Keratinocyte (primary cell): ENCODE data around the gene CENPA. TPM values are rescaled to one million over a fixed set of nuclear protein-coding genes. Genes with fewer than 3 reads are reported as not detected.
A peak's percentile ranks its signal among the peaks of the same experiment; 100 is the strongest.

Experiments used
- DNase-seq: peaks from one replicate; pipeline ENCODE4 v3.0.0-alpha.2; 2011; ENCODE audit warnings: low read depth, missing footprints, low spot score
- FAIRE-seq: peaks from 2 replicates; lab custom pipeline; 2011; peaks lifted over from hg19 to GRCh38; lab: Jason Lieb, UNC
- H2AFZ ChIP-seq: 2 replicates; pipeline ENCODE4 v1.6.0; 2012; ENCODE audit warnings: low read length, control low read depth, inconsistent platforms; ENCODE audit not compliant: control insufficient read depth
- H3K27ac ChIP-seq: 2 replicates; pipeline ENCODE4 v1.5.1; 2011; ENCODE audit warnings: low read length; ENCODE audit not compliant: control insufficient read depth, insufficient read depth
- H3K27me3 ChIP-seq: 3 replicates; pipeline ENCODE4 v1.6.0; 2011; ENCODE audit warnings: low read length; ENCODE audit not compliant: control insufficient read depth, insufficient read depth; ENCODE audit errors: extremely low read depth
- H3K36me3 ChIP-seq, 2 experiments: 2 replicates in 1 of 2; 3 replicates in 1 of 2; pipeline ENCODE4 v1.5.1; 2011; ENCODE audit warnings: low read length in 2 of 2, mild to moderate bottlenecking in 1 of 2; ENCODE audit not compliant: control insufficient read depth in 2 of 2, insufficient read depth in 2 of 2; ENCODE audit errors: extremely low read depth in 1 of 2
- H3K4me1 ChIP-seq: 3 replicates; pipeline ENCODE4 v1.5.1; 2011; ENCODE audit warnings: low read length; ENCODE audit not compliant: control insufficient read depth, insufficient read depth; ENCODE audit errors: extremely low read depth
- H3K4me2 ChIP-seq: 3 replicates; pipeline ENCODE4 v1.6.0; 2011; ENCODE audit warnings: low read depth, low read length; ENCODE audit not compliant: control insufficient read depth, insufficient read depth; ENCODE audit errors: extremely low read depth
- H3K4me3 ChIP-seq, 3 experiments: fragments of 200-600 bp in 1 of 3; sonication (generic) in 1 of 3; 2 replicates in 2 of 3; 3 replicates in 1 of 3; pipeline ENCODE4 v1.5.1; 2011 to 2016; ENCODE audit warnings: low read length in 3 of 3, mild to moderate bottlenecking in 3 of 3, control low read depth in 2 of 3, inconsistent platforms in 1 of 3, low read depth in 1 of 3, mixed read lengths in 1 of 3, mixed run types in 1 of 3, moderate library complexity in 1 of 3; ENCODE audit not compliant: control insufficient read depth in 2 of 3, insufficient read depth in 2 of 3; ENCODE audit errors: extremely low read depth in 1 of 3
- H3K79me2 ChIP-seq: 2 replicates; pipeline ENCODE4 v1.6.0; 2012; ENCODE audit warnings: low read length; ENCODE audit not compliant: control insufficient read depth, insufficient read depth
- H3K9ac ChIP-seq: 3 replicates; pipeline ENCODE4 v1.6.0; 2011; ENCODE audit warnings: low read length; ENCODE audit not compliant: control insufficient read depth, insufficient read depth; ENCODE audit errors: extremely low read depth
- H3K9me1 ChIP-seq: 3 replicates; pipeline ENCODE4 v1.6.0; 2011; ENCODE audit warnings: low read length; ENCODE audit not compliant: control insufficient read depth, insufficient read depth; ENCODE audit errors: extremely low read depth
- H3K9me3 ChIP-seq: 2 replicates; pipeline ENCODE4 v1.5.1; 2012; ENCODE audit warnings: low read depth, low read length; ENCODE audit not compliant: control insufficient read depth
- H4K20me1 ChIP-seq: 3 replicates; pipeline ENCODE4 v1.6.0; 2011; ENCODE audit warnings: low read length; ENCODE audit not compliant: control insufficient read depth, insufficient read depth; ENCODE audit errors: extremely low read depth
- EZH2 ChIP-seq: IDR thresholded peaks from one replicate; pipeline ENCODE4 v1.6.1; 2012; ENCODE audit warnings: inconsistent platforms, mild to moderate bottlenecking, low read length, moderate library complexity
- dilution Hi-C: fragments of 300-500 bp; cut with MboI; formaldehyde crosslinking; loops from one replicate; pipeline ENCODE4 v1.7.0; 2020; ENCODE audit warnings: low sequenced_read_pairs; ENCODE audit not compliant: extremely low pct_ligation_motif_present
- polyA plus RNA-seq, 5 experiments: library from polyadenylated mRNA; depleted of rRNA in 3 of 5; stranded (reverse) in 3 of 5; stranded (forward) in 1 of 5; unstranded in 1 of 5; fragments of >200 nt; gene quantifications; 1 replicate in 1 of 5; 2 replicates in 3 of 5; 3 replicates in 1 of 5; pipeline versions ENCODE4 v1.2.1 to v1.2.3, GENCODE V29; 2011 to 2012; ENCODE audit warnings: missing spikeins in 2 of 5, low read depth in 1 of 5, low replicate concordance in 1 of 5
- TF ChIP-seq, protein P1 (sequence below), 3 experiments: IDR thresholded peaks in 1 of 3; conservative IDR thresholded peaks in 1 of 3; optimal IDR thresholded peaks in 1 of 3; 2 replicates in 2 of 3; 3 replicates in 1 of 3; pipeline versions ENCODE3 to v1.5.1; 2011; ENCODE audit warnings: low read length in 3 of 3, mild to moderate bottlenecking in 3 of 3, moderate library complexity in 2 of 3, control low read depth in 1 of 3, inconsistent platforms in 1 of 3; ENCODE audit not compliant: insufficient read depth in 2 of 3; ENCODE audit errors: extremely low read depth in 1 of 3

The CENPA gene
- polyA plus RNA-seq, 1 donor (not counting 4 experiments of a cell fraction or from before 2014, with no cell fraction given), result 12.4 TPM

GRCh38 chr2:26805241-26805676 is 19.4 kb downstream of the CENPA start:
- H3K4me2 ChIP-seq, result no peak overlapping the region
- no peaks in the 10 kb centered on the region for H4K20me1 ChIP-seq
- peak overlapping the region; percentile 46 for H3K9ac ChIP-seq
- no peaks in the 10 kb centered on the region for H3K9me1 ChIP-seq
- no peak overlapping the region for H3K4me3 ChIP-seq
- H3K36me3 ChIP-seq, result no peaks in the 10 kb centered on the region
- FAIRE-seq (peak; percentile 79), DNase-seq (peak; percentile 100)
- TF ChIP-seq, protein P1, sequence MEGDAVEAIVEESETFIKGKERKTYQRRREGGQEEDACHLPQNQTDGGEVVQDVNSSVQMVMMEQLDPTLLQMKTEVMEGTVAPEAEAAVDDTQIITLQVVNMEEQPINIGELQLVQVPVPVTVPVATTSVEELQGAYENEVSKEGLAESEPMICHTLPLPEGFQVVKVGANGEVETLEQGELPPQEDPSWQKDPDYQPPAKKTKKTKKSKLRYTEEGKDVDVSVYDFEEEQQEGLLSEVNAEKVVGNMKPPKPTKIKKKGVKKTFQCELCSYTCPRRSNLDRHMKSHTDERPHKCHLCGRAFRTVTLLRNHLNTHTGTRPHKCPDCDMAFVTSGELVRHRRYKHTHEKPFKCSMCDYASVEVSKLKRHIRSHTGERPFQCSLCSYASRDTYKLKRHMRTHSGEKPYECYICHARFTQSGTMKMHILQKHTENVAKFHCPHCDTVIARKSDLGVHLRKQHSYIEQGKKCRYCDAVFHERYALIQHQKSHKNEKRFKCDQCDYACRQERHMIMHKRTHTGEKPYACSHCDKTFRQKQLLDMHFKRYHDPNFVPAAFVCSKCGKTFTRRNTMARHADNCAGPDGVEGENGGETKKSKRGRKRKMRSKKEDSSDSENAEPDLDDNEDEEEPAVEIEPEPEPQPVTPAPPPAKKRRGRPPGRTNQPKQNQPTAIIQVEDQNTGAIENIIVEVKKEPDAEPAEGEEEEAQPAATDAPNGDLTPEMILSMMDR (optimal IDR thresholded peaks at IDR 0.05 in 1 of 3, IDR thresholded peaks at IDR 0.05 in 1 of 3, conservative IDR thresholded peaks at IDR 0.05 in 1 of 3; ENCODE audit: extremely low read depth in 1 of 3, insufficient read depth in 2 of 3, low read length in 3 of 3), result no peak
- TF ChIP-seq EZH2, result no peak
- H3K9me3 ChIP-seq, result no peaks in the 10 kb centered on the region
- dilution Hi-C loops, result no loop called here
- H3K4me1 ChIP-seq, result peaks cover 21% of the 10 kb centered on the region
- no peaks in the 10 kb centered on the region for H3K79me2 ChIP-seq
- H3K27ac ChIP-seq, result peak overlapping the region; percentile 85
- H2AFZ ChIP-seq, result peak overlapping the region; percentile 71
- no peaks in the 10 kb centered on the region for H3K27me3 ChIP-seq

- Histone ChIP-seq H3K79me2 (no peaks in the 10 kb centered on the region), H3K4me1 (peaks cover 21% of the 10 kb centered on the region), H3K4me2 (no peak overlapping the region), H3K9me3 (no peaks in the 10 kb centered on the region), H2AFZ (no peak overlapping the region), H3K9ac (no peak overlapping the region), H3K9me1 (no peaks in the 10 kb centered on the region), H4K20me1 (no peaks in the 10 kb centered on the region), H3K4me3 (no peak overlapping the region), H3K27me3 (no peaks in the 10 kb centered on the region), H3K36me3 (no peaks in the 10 kb centered on the region), H3K27ac (no peak overlapping the region)
- dilution Hi-C loops, result no loop called here
- DNase-seq, result no peak
- TF ChIP-seq, protein P1 (optimal IDR thresholded peaks at IDR 0.05 in 1 of 3, IDR thresholded peaks at IDR 0.05 in 1 of 3, conservative IDR thresholded peaks at IDR 0.05 in 1 of 3; ENCODE audit: extremely low read depth in 1 of 3, insufficient read depth in 2 of 3, low read length in 3 of 3), result no peak
- no peak for TF ChIP-seq EZH2
- no peak for FAIRE-seq
Observed at GRCh38 chr2:26807788-26808460, 22.1 kb downstream of the CENPA start.
